Activated T-helper 1 cell treated with anti-CD3 and anti-CD28 coated beads, Interleukin-12 subunit alpha, Interleukin-12 subunit beta, Interleukin-2, Interleukin-4 antibody, amounts not matched to agents 30 ng/mL and 10 ng/mL and 1 ng/mL, durations not matched to agents 14 hours and 24 hours and 36 hours (primary cell): Measurements from ENCODE around the gene RPS14. TPM values are rescaled to one million over a fixed set of nuclear protein-coding genes. Genes with fewer than 3 reads are reported as not detected.
"Not testable (repeated sequence)": the region's sequence is repeated elsewhere in the genome, so short reads cannot be mapped to it uniquely, and the experiment has no call there.

ENCODE experiments used
- DNase-seq: peaks from one replicate; pipeline ENCODE4 v3.0.0; 2021; ENCODE audit warnings: low spot score
- H3K27ac Mint-ChIP-seq: one replicate; pipeline ENCODE4 v1.8.0; 2021; ENCODE audit warnings: mild to moderate bottlenecking, mixed read lengths
- H3K27me3 Mint-ChIP-seq: one replicate; pipeline ENCODE4 v1.8.0; 2022; ENCODE audit warnings: mild to moderate bottlenecking, moderate library complexity, mixed read lengths; ENCODE audit not compliant: insufficient read depth
- H3K36me3 Mint-ChIP-seq: one replicate; pipeline ENCODE4 v1.8.0; 2021; ENCODE audit warnings: low read depth, mixed read lengths
- H3K4me1 Mint-ChIP-seq: one replicate; pipeline ENCODE4 v1.8.0; 2021; ENCODE audit warnings: low read depth, mixed read lengths
- H3K4me3 Mint-ChIP-seq: one replicate; pipeline ENCODE4 v1.8.0; 2021; ENCODE audit warnings: mild to moderate bottlenecking, moderate library complexity, mixed read lengths
- H3K9me3 Mint-ChIP-seq: one replicate; pipeline ENCODE4 v1.8.0; 2021; ENCODE audit warnings: mixed read lengths
- intact Hi-C: fragments of 100-400 bp; cut with micrococcal nuclease; formaldehyde crosslinking; loops from one replicate; pipeline ENCODE4 v1.15.1; 2024
- total RNA-seq: library from RNA; stranded (reverse); gene quantifications from 2 replicates; pipeline ENCODE4 v1.2.3, GENCODE V29; 2022

Gene RPS14
- total RNA-seq, 1 donor from 2014 or later = 2,328 TPM

- intact Hi-C loops = no loop called here
- Mint-ChIP-seq H3K36me3 (no peaks in the 10 kb centered on the region), H3K9me3 (no peaks in the 10 kb centered on the region), H3K4me1 (no peaks in the 10 kb centered on the region), H3K27me3 (no peaks in the 10 kb centered on the region), H3K4me3 (no peak overlapping the region), H3K27ac (no peak overlapping the region)
- DNase-seq = no peak
These were observed 18.7 kb upstream of the RPS14 start for GRCh38 chr5:150468206-150468605.

GRCh38 chr5:150465927-150466326 lies 16.4 kb upstream of the RPS14 start:
- Mint-ChIP-seq H3K4me3 (no peak overlapping the region), H3K4me1 (no peaks in the 10 kb centered on the region), H3K27me3 (peaks cover 1% of the 10 kb centered on the region), H3K36me3 (no peaks in the 10 kb centered on the region), H3K9me3 (no peaks in the 10 kb centered on the region), H3K27ac (no peak overlapping the region)
- intact Hi-C loops = no loop called here
- no peak for DNase-seq

GRCh38 chr5:150464554-150465012 lies 15.0 kb upstream of the RPS14 start:
- intact Hi-C loops = no loop called here
- no peak overlapping the region for H3K4me3 Mint-ChIP-seq
- H3K27me3 Mint-ChIP-seq = peaks cover 1% of the 10 kb centered on the region
- no peak overlapping the region for H3K27ac Mint-ChIP-seq
- no peaks in the 10 kb centered on the region for H3K36me3 Mint-ChIP-seq
- no peaks in the 10 kb centered on the region for H3K9me3 Mint-ChIP-seq
- no peak for DNase-seq
- no peaks in the 10 kb centered on the region for H3K4me1 Mint-ChIP-seq

- Mint-ChIP-seq H3K27ac (no peak overlapping the region), H3K27me3 (peaks cover 1% of the 10 kb centered on the region), H3K9me3 (no peaks in the 10 kb centered on the region), H3K4me1 (peaks cover 19% of the 10 kb centered on the region), H3K4me3 (no peak overlapping the region), H3K36me3 (no peaks in the 10 kb centered on the region)
- intact Hi-C loops = no loop called here
- no peak for DNase-seq
These were observed 11.7 kb upstream of the RPS14 start for GRCh38 chr5:150461231-150461630.

GRCh38 chr5:150460781-150461180 lies 11.2 kb upstream of the RPS14 start:
- H3K9me3 Mint-ChIP-seq = no peaks in the 10 kb centered on the region
- DNase-seq = no peak
- H3K27ac Mint-ChIP-seq = no peak overlapping the region
- peaks cover 19% of the 10 kb centered on the region for H3K4me1 Mint-ChIP-seq
- intact Hi-C loops = no loop called here
- peaks cover 1% of the 10 kb centered on the region for H3K27me3 Mint-ChIP-seq
- no peaks in the 10 kb centered on the region for H3K36me3 Mint-ChIP-seq
- no peak overlapping the region for H3K4me3 Mint-ChIP-seq

- no peak overlapping the region for H3K27ac Mint-ChIP-seq
- H3K4me1 Mint-ChIP-seq = peaks cover 19% of the 10 kb centered on the region
- no peak overlapping the region for H3K4me3 Mint-ChIP-seq
- intact Hi-C loops = loop anchor here (1.0 to 2.0 kb wide), 8 partner anchors 9 to 388 kb away; partner anchors contain the start of gene RBM22
- DNase-seq = peak; percentile 75
- no peaks in the 10 kb centered on the region for H3K36me3 Mint-ChIP-seq
- peaks cover 1% of the 10 kb centered on the region for H3K27me3 Mint-ChIP-seq
- no peaks in the 10 kb centered on the region for H3K9me3 Mint-ChIP-seq
These were observed 9.4 kb upstream of the RPS14 start for GRCh38 chr5:150458802-150459557.

GRCh38 chr5:150457562-150458240 lies 8.2 kb upstream of the RPS14 start:
- H3K9me3 Mint-ChIP-seq = no peaks in the 10 kb centered on the region
- intact Hi-C loops = loop anchor here (1.0 to 2.0 kb wide), 5 partner anchors 7 to 243 kb away; partner anchors contain the start of gene RBM22
- no peak for DNase-seq
- H3K27ac Mint-ChIP-seq = peak overlapping the region; percentile 61
- no peaks in the 10 kb centered on the region for H3K36me3 Mint-ChIP-seq
- peaks cover 1% of the 10 kb centered on the region for H3K27me3 Mint-ChIP-seq
- peaks cover 19% of the 10 kb centered on the region for H3K4me1 Mint-ChIP-seq
- H3K4me3 Mint-ChIP-seq = peak overlapping the region; percentile 34

GRCh38 chr5:150457121-150457520 lies 7.6 kb upstream of the RPS14 start:
- H3K27ac Mint-ChIP-seq = no peak overlapping the region
- intact Hi-C loops = no loop called here
- H3K4me1 Mint-ChIP-seq = peaks cover 19% of the 10 kb centered on the region
- no peak for DNase-seq
- H3K4me3 Mint-ChIP-seq = no peak overlapping the region
- no peaks in the 10 kb centered on the region for H3K9me3 Mint-ChIP-seq
- peaks cover 1% of the 10 kb centered on the region for H3K27me3 Mint-ChIP-seq
- no peaks in the 10 kb centered on the region for H3K36me3 Mint-ChIP-seq

GRCh38 chr5:150454492-150455229 lies 5.1 kb upstream of the RPS14 start:
- intact Hi-C loops = loop anchor here (5.0 kb wide), 1 partner anchor 758 kb away; no protein-coding TSS in a partner anchor
- Mint-ChIP-seq H3K4me3 (no peak overlapping the region), H3K9me3 (no peaks in the 10 kb centered on the region), H3K4me1 (peaks cover 23% of the 10 kb centered on the region), H3K36me3 (peaks cover under 1% of the 10 kb centered on the region), H3K27me3 (peaks cover under 1% of the 10 kb centered on the region), H3K27ac (no peak overlapping the region)
- no peak for DNase-seq

- not testable (repeated sequence) for H3K27me3 Mint-ChIP-seq, H3K4me3 Mint-ChIP-seq, H3K27ac Mint-ChIP-seq, DNase-seq, H3K9me3 Mint-ChIP-seq, H3K36me3 Mint-ChIP-seq
- intact Hi-C loops = loop anchor here (5.0 kb wide), 1 partner anchor 758 kb away; no protein-coding TSS in a partner anchor
- H3K4me1 Mint-ChIP-seq = peaks cover 19% of the 10 kb centered on the region
These were observed 4.5 kb upstream of the RPS14 start for GRCh38 chr5:150454027-150454426.

GRCh38 chr5:150452914-150453313 lies 3.4 kb upstream of the RPS14 start:
- Mint-ChIP-seq H3K9me3 (no peaks in the 10 kb centered on the region), H3K4me1 (peaks cover 25% of the 10 kb centered on the region), H3K27me3 (peaks cover 2% of the 10 kb centered on the region), H3K4me3 (no peak overlapping the region), H3K36me3 (peaks cover 14% of the 10 kb centered on the region), H3K27ac (no peak overlapping the region)
- DNase-seq = no peak
- intact Hi-C loops = loop anchor here (5.0 kb wide), 1 partner anchor 759 kb away; no protein-coding TSS in a partner anchor

GRCh38 chr5:150451594-150451993 lies 2.1 kb upstream of the RPS14 start:
- Mint-ChIP-seq H3K4me1 (peaks cover 28% of the 10 kb centered on the region), H3K27ac (no peak overlapping the region), H3K4me3 (no peak overlapping the region), H3K27me3 (peaks cover 2% of the 10 kb centered on the region), H3K9me3 (no peaks in the 10 kb centered on the region), H3K36me3 (peaks cover 27% of the 10 kb centered on the region)
- no peak for DNase-seq
- intact Hi-C loops = loop anchor here (2.0 to 5.0 kb wide), 4 partner anchors 35 to 761 kb away; partner anchors contain the start of genes DCTN4 and TNIP1
